Measurements from ENCODE around the gene C2CD2.

The C2CD2 gene

GRCh38 chr21:41836166-41837015, 117.4 kb downstream of the C2CD2 start:
- DNase-seq, result no peak

- DNase-seq, result no peak
Measured at GRCh38 chr21:41835711-41836154, 118.1 kb downstream of the C2CD2 start.

Data from femur (tissue), 1 donor.